ENCODE measurements around the gene SYNC. TPM values are rescaled to one million over a fixed set of nuclear protein-coding genes. Genes with fewer than 3 reads are reported as not detected.

The SYNC gene
- total RNA-seq, 1 experiment from 2014 or later = 6.6 TPM

DNA sequence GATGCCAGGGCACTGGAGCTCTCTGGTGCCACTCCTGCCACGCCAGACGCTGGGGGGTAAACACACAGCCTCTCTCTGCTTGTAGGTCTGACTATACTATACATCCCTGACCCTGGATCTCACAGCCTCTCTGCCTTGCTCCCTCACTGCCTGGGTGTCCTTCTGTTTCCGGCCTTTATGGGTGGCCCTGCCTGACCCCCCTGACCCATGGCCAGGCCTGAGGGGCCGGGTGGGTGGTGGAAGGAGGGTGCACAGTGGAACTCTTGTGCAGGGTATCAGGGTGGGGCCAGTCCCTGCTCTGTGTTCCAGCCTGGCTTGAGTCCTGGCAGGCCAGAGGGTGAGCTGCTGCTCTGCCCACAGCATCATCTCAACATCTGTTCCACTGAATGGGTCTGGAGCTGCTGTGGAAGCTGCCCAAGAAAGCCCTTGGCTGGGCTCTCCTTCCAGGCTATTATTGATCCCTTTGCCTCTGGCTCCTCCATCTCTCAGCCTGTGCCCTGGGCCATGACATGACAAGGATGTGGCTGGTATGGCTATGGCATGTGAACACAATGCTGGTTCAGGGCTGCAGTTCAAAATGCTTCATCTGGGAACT, 17.2 kb upstream of the SYNC start:
- Histone ChIP-seq H3K9ac (ENCODE audit: low read length) (no peak overlapping the region), H3K4me2 (ENCODE audit: low read length) (no peak overlapping the region), H3K79me2 (ENCODE audit: low read length) (no peaks in the 10 kb centered on the region), H3K27ac (ENCODE audit: low read length) (no peak overlapping the region), H4K20me1 (ENCODE audit: low read length) (no peaks in the 10 kb centered on the region), H3K27me3 (ENCODE audit: low read length) (no peaks in the 10 kb centered on the region), H3K9me3 (ENCODE audit: low read length) (no peaks in the 10 kb centered on the region), H3K4me3 (ENCODE audit: low read length) (no peak overlapping the region), H3K4me1 (ENCODE audit: insufficient read depth, low read length) (peaks cover 24% of the 10 kb centered on the region), H3K36me3 (ENCODE audit: low read depth, low read length) (no peaks in the 10 kb centered on the region), H3K9me2 (replicated peaks; ENCODE audit: low read length) (no peaks in the 10 kb centered on the region), H2AFZ (ENCODE audit: low read length) (no peak overlapping the region), H3F3A (ENCODE audit: low read length, unreplicated experiment) (no peaks in the 10 kb centered on the region)
- ChIA-PET POLR2A (ENCODE audit: unreplicated experiment) (no interaction called here), CTCF (no interaction called here)
- no peak for DNase-seq
- TF ChIP-seq EZH2 (IDR thresholded peaks at IDR 0.05; ENCODE audit: low read length, unreplicated experiment) (no peak), CTCF (conservative IDR thresholded peaks at IDR 0.05; ENCODE audit: low read depth, low read length) (no peak), EZH2phosphoT487 (IDR thresholded peaks at IDR 0.05; ENCODE audit: borderline replicate concordance, low read length) (no peak)
- BruUV-seq (replicated peaks) = no TSS peak
- no peak for ATAC-seq
- intact Hi-C loops (cut with micrococcal nuclease) = no loop called here

DNA sequence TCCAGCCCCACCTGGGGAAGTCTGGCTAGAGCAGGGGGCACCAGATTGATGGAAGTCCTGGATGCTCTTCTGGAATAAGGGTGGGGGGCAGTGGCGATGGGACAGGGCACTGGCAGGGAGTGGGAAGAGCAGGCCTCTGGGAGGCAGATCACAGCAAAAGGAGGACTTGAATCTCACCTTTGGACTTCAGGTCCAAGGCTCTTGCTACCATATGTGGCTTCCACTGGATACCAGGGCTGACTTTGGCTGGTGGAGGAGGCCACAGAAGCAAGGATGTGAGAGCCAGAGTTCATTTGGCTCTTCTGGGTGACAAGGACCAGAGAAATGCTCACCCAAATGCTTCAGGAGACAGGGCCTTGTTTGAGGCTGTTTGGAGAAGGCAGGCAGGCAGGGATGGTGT, 16.0 kb upstream of the SYNC start:
- no peaks in the 10 kb centered on the region for H4K20me1 ChIP-seq (ENCODE audit: low read length)
- intact Hi-C loops (cut with micrococcal nuclease) = no loop called here
- H3K9ac ChIP-seq (ENCODE audit: low read length) = no peak overlapping the region
- ChIA-PET CTCF (no interaction called here), POLR2A (ENCODE audit: unreplicated experiment) (no interaction called here)
- ATAC-seq (no peak), DNase-seq (no peak)
- no peak for TF ChIP-seq CTCF (conservative IDR thresholded peaks at IDR 0.05; ENCODE audit: low read depth, low read length)
- no peak for TF ChIP-seq EZH2phosphoT487 (IDR thresholded peaks at IDR 0.05; ENCODE audit: borderline replicate concordance, low read length)
- no peak for TF ChIP-seq EZH2 (IDR thresholded peaks at IDR 0.05; ENCODE audit: low read length, unreplicated experiment)
- H3K27ac ChIP-seq (ENCODE audit: low read length) = no peak overlapping the region
- H3K79me2 ChIP-seq (ENCODE audit: low read length) = no peaks in the 10 kb centered on the region
- no peak overlapping the region for H3K4me3 ChIP-seq (ENCODE audit: low read length)
- H3K4me1 ChIP-seq (ENCODE audit: insufficient read depth, low read length) = peaks cover 20% of the 10 kb centered on the region
- BruUV-seq (replicated peaks) = no TSS peak
- H3K4me2 ChIP-seq (ENCODE audit: low read length) = no peak overlapping the region
- H3K9me3 ChIP-seq (ENCODE audit: low read length) = no peaks in the 10 kb centered on the region
- H3F3A ChIP-seq (ENCODE audit: low read length, unreplicated experiment) = no peaks in the 10 kb centered on the region
- H3K36me3 ChIP-seq (ENCODE audit: low read depth, low read length) = no peaks in the 10 kb centered on the region
- H2AFZ ChIP-seq (ENCODE audit: low read length) = no peak overlapping the region
- no peaks in the 10 kb centered on the region for H3K27me3 ChIP-seq (ENCODE audit: low read length)
- H3K9me2 ChIP-seq (replicated peaks; ENCODE audit: low read length) = no peaks in the 10 kb centered on the region

GRCh38 chr1:32718036-32718435, 15.5 kb upstream of the SYNC start:
- Histone ChIP-seq H3K27ac (ENCODE audit: low read length) (no peak overlapping the region), H3K9me2 (replicated peaks; ENCODE audit: low read length) (no peaks in the 10 kb centered on the region), H3K79me2 (ENCODE audit: low read length) (no peaks in the 10 kb centered on the region), H3K9me3 (ENCODE audit: low read length) (no peaks in the 10 kb centered on the region), H3F3A (ENCODE audit: low read length, unreplicated experiment) (no peaks in the 10 kb centered on the region), H4K20me1 (ENCODE audit: low read length) (no peaks in the 10 kb centered on the region), H3K9ac (ENCODE audit: low read length) (no peak overlapping the region), H3K4me1 (ENCODE audit: insufficient read depth, low read length) (peaks cover 20% of the 10 kb centered on the region), H3K36me3 (ENCODE audit: low read depth, low read length) (no peaks in the 10 kb centered on the region), H3K27me3 (ENCODE audit: low read length) (no peaks in the 10 kb centered on the region), H3K4me3 (ENCODE audit: low read length) (no peak overlapping the region), H3K4me2 (ENCODE audit: low read length) (no peak overlapping the region), H2AFZ (ENCODE audit: low read length) (no peak overlapping the region)
- DNase-seq (no peak), ATAC-seq (no peak)
- TF ChIP-seq EZH2 (IDR thresholded peaks at IDR 0.05; ENCODE audit: low read length, unreplicated experiment) (no peak), EZH2phosphoT487 (IDR thresholded peaks at IDR 0.05; ENCODE audit: borderline replicate concordance, low read length) (no peak), CTCF (conservative IDR thresholded peaks at IDR 0.05; ENCODE audit: low read depth, low read length) (no peak)
- CTCF ChIA-PET = no interaction called here
- intact Hi-C loops (cut with micrococcal nuclease) = no loop called here
- POLR2A ChIA-PET (ENCODE audit: unreplicated experiment) = no interaction called here
- no TSS peak for BruUV-seq (replicated peaks)

All from PC-3 (cell line).